Activated CD4-positive, alpha-beta T cell treated with anti-CD3 and anti-CD28 coated beads for 36 hours (primary cell): ENCODE data around the gene SCN2A. TPM values are rescaled to one million over a fixed set of nuclear protein-coding genes. Genes with fewer than 3 reads are reported as not detected.
"Not testable (repeated sequence)": the region's sequence is repeated elsewhere in the genome, so short reads cannot be mapped to it uniquely, and the experiment has no call there.

Source experiments
- ATAC-seq: fragments of 200-7000 bp; cut with Tn5 transposase; one replicate; pipeline ENCODE4 v1.10.0; 2021; ENCODE audit warnings: mild to moderate bottlenecking, moderate library complexity
- CTCF ChIA-PET: fragments of 350-600 bp; sonication (Branson Sonifier 250); formaldehyde crosslinking; loops from one replicate; lab custom pipeline; 2021; ENCODE audit warnings: antibody characterized with exemption; lab: Charles Lee
- POLR2A ChIA-PET: fragments of 350-600 bp; sonication (Branson Sonifier 250); formaldehyde crosslinking; loops from one replicate; lab custom pipeline; 2021; ENCODE audit warnings: antibody characterized with exemption, inconsistent platforms; lab: Charles Lee
- DNase-seq: peaks from one replicate; pipeline ENCODE4 v3.0.0-alpha.2; 2020
- H3K27ac Mint-ChIP-seq: one replicate; pipeline ENCODE4 v1.8.0; 2021; ENCODE audit warnings: mixed read lengths
- H3K27me3 Mint-ChIP-seq: one replicate; pipeline ENCODE4 v1.8.0; 2021; ENCODE audit warnings: mixed read lengths
- H3K36me3 Mint-ChIP-seq: one replicate; pipeline ENCODE4 v1.8.0; 2021; ENCODE audit warnings: low read depth, mixed read lengths
- H3K4me1 Mint-ChIP-seq: one replicate; pipeline ENCODE4 v1.8.0; 2021; ENCODE audit warnings: mixed read lengths
- H3K4me3 Mint-ChIP-seq: one replicate; pipeline ENCODE4 v1.8.0; 2021; ENCODE audit warnings: mild to moderate bottlenecking, moderate library complexity, mixed read lengths
- H3K9me3 Mint-ChIP-seq: one replicate; pipeline ENCODE4 v1.8.0; 2021; ENCODE audit warnings: low read depth, mixed read lengths
- intact Hi-C, 2 experiments: fragments of 100-400 bp; cut with DNase I in 1 of 2; cut with micrococcal nuclease in 1 of 2; formaldehyde crosslinking; loops; one replicate each; pipeline versions ENCODE4 v1.14.2 to v1.15.1; 2022 to 2024; cut with DNase I, micrococcal nuclease
- total RNA-seq, 2 experiments: library from RNA; stranded (reverse); gene quantifications; one replicate each; pipeline ENCODE4 v1.2.3, GENCODE V29; 2021

SCN2A gene
- total RNA-seq, 2 experiments from 2014 or later: 0.07 to 0.14 TPM

- intact Hi-C loops: no loop called here
Observed at GRCh38 chr2:165253178-165253577, 14.0 kb downstream of the SCN2A start.

GRCh38 chr2:165256618-165257017 lies 17.4 kb downstream of the SCN2A start:
- ATAC-seq (no peak), DNase-seq (no peak)
- H3K4me1 Mint-ChIP-seq: no peaks in the 10 kb centered on the region
- ChIA-PET CTCF (interaction anchor here (1.0 kb wide), 1 partner anchor 18 kb away, joined by 3 read pairs; no protein-coding TSS in a partner anchor), POLR2A (no interaction called here)
- no peaks in the 10 kb centered on the region for H3K9me3 Mint-ChIP-seq
- H3K27ac Mint-ChIP-seq: no peak overlapping the region
- H3K36me3 Mint-ChIP-seq: no peaks in the 10 kb centered on the region
- intact Hi-C loops: no loop called here
- H3K27me3 Mint-ChIP-seq: peaks cover 2% of the 10 kb centered on the region
- no peak overlapping the region for H3K4me3 Mint-ChIP-seq

More at GRCh38 chr2:165253178-165253577, 14.0 kb downstream of the SCN2A start:
- Mint-ChIP-seq H3K27me3 (peaks cover 3% of the 10 kb centered on the region), H3K9me3 (no peaks in the 10 kb centered on the region), H3K4me3 (no peak overlapping the region), H3K4me1 (no peaks in the 10 kb centered on the region), H3K27ac (no peak overlapping the region), H3K36me3 (no peaks in the 10 kb centered on the region)
- DNase-seq: no peak
- CTCF ChIA-PET: no interaction called here
- POLR2A ChIA-PET: no interaction called here
- ATAC-seq: no peak

GRCh38 chr2:165260347-165260746 lies 21.1 kb downstream of the SCN2A start:
- CTCF ChIA-PET, DNase-seq, H3K4me1 Mint-ChIP-seq, H3K36me3 Mint-ChIP-seq, POLR2A ChIA-PET, intact Hi-C loops, ATAC-seq, H3K27me3 Mint-ChIP-seq, H3K4me3 Mint-ChIP-seq, H3K27ac Mint-ChIP-seq, H3K9me3 Mint-ChIP-seq: not testable (repeated sequence)

GRCh38 chr2:165268754-165269153 lies 29.5 kb downstream of the SCN2A start:
- H3K27ac Mint-ChIP-seq: no peak overlapping the region
- peaks cover 12% of the 10 kb centered on the region for H3K4me1 Mint-ChIP-seq
- DNase-seq: peak; percentile 20
- H3K27me3 Mint-ChIP-seq: peaks cover 4% of the 10 kb centered on the region
- POLR2A ChIA-PET: no interaction called here
- peak; percentile 91 for ATAC-seq
- no peaks in the 10 kb centered on the region for H3K36me3 Mint-ChIP-seq
- intact Hi-C loops: no loop called here
- H3K4me3 Mint-ChIP-seq: no peak overlapping the region
- CTCF ChIA-PET: no interaction called here
- H3K9me3 Mint-ChIP-seq: no peaks in the 10 kb centered on the region

GRCh38 chr2:165273176-165273575 lies 34.0 kb downstream of the SCN2A start:
- ChIA-PET POLR2A (no interaction called here), CTCF (no interaction called here)
- DNase-seq (no peak), ATAC-seq (no peak)
- Mint-ChIP-seq H3K27me3 (peaks cover 2% of the 10 kb centered on the region), H3K36me3 (no peaks in the 10 kb centered on the region), H3K27ac (no peak overlapping the region), H3K4me1 (peaks cover 19% of the 10 kb centered on the region), H3K9me3 (no peaks in the 10 kb centered on the region), H3K4me3 (no peak overlapping the region)
- intact Hi-C loops: no loop called here

GRCh38 chr2:165274698-165275097 lies 35.5 kb downstream of the SCN2A start:
- DNase-seq (no peak), ATAC-seq (no peak)
- intact Hi-C loops: no loop called here
- Mint-ChIP-seq H3K9me3 (no peaks in the 10 kb centered on the region), H3K4me3 (no peak overlapping the region), H3K4me1 (peaks cover 13% of the 10 kb centered on the region), H3K27ac (no peak overlapping the region), H3K36me3 (no peaks in the 10 kb centered on the region), H3K27me3 (peaks cover 2% of the 10 kb centered on the region)
- ChIA-PET POLR2A (no interaction called here), CTCF (no interaction called here)

GRCh38 chr2:165275932-165276331 lies 36.7 kb downstream of the SCN2A start:
- ATAC-seq (no peak), DNase-seq (no peak)
- CTCF ChIA-PET: no interaction called here
- Mint-ChIP-seq H3K27ac (no peak overlapping the region), H3K36me3 (no peaks in the 10 kb centered on the region), H3K27me3 (peaks cover 2% of the 10 kb centered on the region), H3K4me1 (peaks cover 13% of the 10 kb centered on the region), H3K9me3 (no peaks in the 10 kb centered on the region), H3K4me3 (no peak overlapping the region)
- POLR2A ChIA-PET: no interaction called here
- intact Hi-C loops: no loop called here

- ChIA-PET POLR2A (no interaction called here), CTCF (interaction anchor here (1.3 kb wide), 1 partner anchor 10 kb away, joined by 3 read pairs; no protein-coding TSS in a partner anchor)
- Mint-ChIP-seq H3K4me3 (no peak overlapping the region), H3K4me1 (peaks cover 13% of the 10 kb centered on the region), H3K9me3 (no peaks in the 10 kb centered on the region), H3K27ac (no peak overlapping the region), H3K36me3 (no peaks in the 10 kb centered on the region), H3K27me3 (peaks cover 2% of the 10 kb centered on the region)
- intact Hi-C loops: no loop called here
- DNase-seq: no peak
- peak; percentile 23 for ATAC-seq
Observed at GRCh38 chr2:165277295-165277694, 38.1 kb downstream of the SCN2A start.

- DNase-seq (peak; percentile 11), ATAC-seq (peak; percentile 58)
- H3K4me3 Mint-ChIP-seq: no peak overlapping the region
- no peaks in the 10 kb centered on the region for H3K36me3 Mint-ChIP-seq
- intact Hi-C loops: loop anchor here in 1 of 2 experiments (2.0 kb wide), 1 partner anchor 15 kb away; no protein-coding TSS in a partner anchor
- H3K27me3 Mint-ChIP-seq: peaks cover 2% of the 10 kb centered on the region
- peak overlapping the region; percentile 48 for H3K27ac Mint-ChIP-seq
- CTCF ChIA-PET: interaction anchor here (1.3 kb wide), 1 partner anchor 9 kb away, joined by 3 read pairs; no protein-coding TSS in a partner anchor
- POLR2A ChIA-PET: no interaction called here
- peaks cover 13% of the 10 kb centered on the region for H3K4me1 Mint-ChIP-seq
- H3K9me3 Mint-ChIP-seq: no peaks in the 10 kb centered on the region
Observed at GRCh38 chr2:165277860-165278656, 38.8 kb downstream of the SCN2A start.

GRCh38 chr2:165280356-165280755 lies 41.1 kb downstream of the SCN2A start:
- Mint-ChIP-seq H3K27me3 (peaks cover 2% of the 10 kb centered on the region), H3K27ac (no peak overlapping the region), H3K9me3 (no peaks in the 10 kb centered on the region), H3K4me3 (no peak overlapping the region), H3K36me3 (no peaks in the 10 kb centered on the region), H3K4me1 (peaks cover 8% of the 10 kb centered on the region)
- ChIA-PET POLR2A (no interaction called here), CTCF (no interaction called here)
- intact Hi-C loops: no loop called here
- ATAC-seq: no peak
- no peak for DNase-seq

- Mint-ChIP-seq H3K9me3 (no peaks in the 10 kb centered on the region), H3K4me3 (no peak overlapping the region), H3K4me1 (peaks cover 8% of the 10 kb centered on the region), H3K27me3 (peaks cover 2% of the 10 kb centered on the region), H3K36me3 (no peaks in the 10 kb centered on the region), H3K27ac (no peak overlapping the region)
- intact Hi-C loops: no loop called here
- POLR2A ChIA-PET: no interaction called here
- ATAC-seq (no peak), DNase-seq (no peak)
- CTCF ChIA-PET: no interaction called here
Observed at GRCh38 chr2:165281387-165281786, 42.2 kb downstream of the SCN2A start.

GRCh38 chr2:165283342-165283741 lies 44.1 kb downstream of the SCN2A start:
- Mint-ChIP-seq H3K27ac (no peak overlapping the region), H3K9me3 (no peaks in the 10 kb centered on the region), H3K4me3 (no peak overlapping the region), H3K36me3 (no peaks in the 10 kb centered on the region), H3K27me3 (peaks cover 2% of the 10 kb centered on the region), H3K4me1 (no peaks in the 10 kb centered on the region)
- no peak for DNase-seq
- intact Hi-C loops: no loop called here
- ATAC-seq: no peak
- ChIA-PET POLR2A (no interaction called here), CTCF (no interaction called here)
